Nephron (organoid): ENCODE data around the gene NTM.

Experiments used
- H3K27ac Mint-ChIP-seq, 3 experiments: 2 replicates each; pipeline ENCODE4 v1.8.0; 2020; ENCODE audit warnings: mixed read lengths in 3 of 3, mild to moderate bottlenecking in 2 of 3, moderate library complexity in 1 of 3
- H3K27me3 Mint-ChIP-seq: 2 replicates; pipeline ENCODE4 v1.8.0; 2021; ENCODE audit warnings: low read depth, mild to moderate bottlenecking, moderate library complexity, mixed read lengths
- H3K36me3 Mint-ChIP-seq: 2 replicates; pipeline ENCODE4 v1.8.0; 2020; ENCODE audit warnings: low read depth, mixed read lengths
- H3K4me1 Mint-ChIP-seq: 2 replicates; pipeline ENCODE4 v1.8.0; 2020; ENCODE audit warnings: mixed read lengths
- H3K4me3 Mint-ChIP-seq, 3 experiments: 2 replicates each; pipeline ENCODE4 v1.8.0; 2020; ENCODE audit warnings: mild to moderate bottlenecking in 3 of 3, mixed read lengths in 3 of 3, moderate library complexity in 2 of 3
- H3K9me3 Mint-ChIP-seq: 2 replicates; pipeline ENCODE4 v1.8.0; 2020; ENCODE audit warnings: mixed read lengths
- CTCF ChIP-seq, 3 experiments: fragments of 200-600 bp; sonication (generic); IDR thresholded peaks; one replicate each; pipeline ENCODE4 v1.5.0; 2021; ENCODE audit warnings: antibody characterized with exemption in 3 of 3; ENCODE audit not compliant: unreplicated experiment in 3 of 3

Gene NTM

GRCh38 chr11:131584785-131585592, 214.6 kb downstream of the NTM start:
- Mint-ChIP-seq H3K36me3 (no peaks in the 10 kb centered on the region), H3K27me3 (peaks cover 26% of the 10 kb centered on the region), H3K4me3 (no peak overlapping the region), H3K9me3 (peaks cover 3% of the 10 kb centered on the region), H3K4me1 (peaks cover 67% of the 10 kb centered on the region), H3K27ac (peak overlapping the region in 1 of 3 experiments; percentile 13)
- peak in 2 of 3 experiments; percentile 18 to 39 for TF ChIP-seq CTCF (IDR thresholded peaks at IDR 0.05; ENCODE audit: unreplicated experiment in 3 of 3)

GRCh38 chr11:131588057-131588456, 217.6 kb downstream of the NTM start:
- H3K27me3 Mint-ChIP-seq = peaks cover 29% of the 10 kb centered on the region
- H3K4me3 Mint-ChIP-seq = no peak overlapping the region
- no peaks in the 10 kb centered on the region for H3K36me3 Mint-ChIP-seq
- no peak overlapping the region for H3K27ac Mint-ChIP-seq
- no peak for TF ChIP-seq CTCF (IDR thresholded peaks at IDR 0.05; ENCODE audit: unreplicated experiment in 3 of 3)
- H3K4me1 Mint-ChIP-seq = peaks cover 58% of the 10 kb centered on the region
- peaks cover 3% of the 10 kb centered on the region for H3K9me3 Mint-ChIP-seq

- H3K27me3 Mint-ChIP-seq = peaks cover 16% of the 10 kb centered on the region
- H3K4me1 Mint-ChIP-seq = peaks cover 50% of the 10 kb centered on the region
These were observed 220.6 kb downstream of the NTM start for GRCh38 chr11:131591051-131591461.

GRCh38 chr11:131592152-131592551, 221.7 kb downstream of the NTM start:
- Mint-ChIP-seq H3K4me3 (no peak overlapping the region), H3K9me3 (peaks cover 3% of the 10 kb centered on the region), H3K36me3 (no peaks in the 10 kb centered on the region), H3K4me1 (peaks cover 61% of the 10 kb centered on the region), H3K27me3 (peaks cover 27% of the 10 kb centered on the region), H3K27ac (no peak overlapping the region)
- TF ChIP-seq CTCF (IDR thresholded peaks at IDR 0.05; ENCODE audit: unreplicated experiment in 3 of 3) = no peak

More at GRCh38 chr11:131591051-131591461, 220.6 kb downstream of the NTM start:
- TF ChIP-seq CTCF (IDR thresholded peaks at IDR 0.05; ENCODE audit: unreplicated experiment in 3 of 3) = no peak
- Mint-ChIP-seq H3K27ac (peak overlapping the region in 2 of 3 experiments; percentile 5 to 26), H3K4me3 (peak overlapping the region in 1 of 3 experiments; percentile 37), H3K36me3 (no peaks in the 10 kb centered on the region), H3K9me3 (peaks cover 3% of the 10 kb centered on the region)

- Mint-ChIP-seq H3K36me3 (no peaks in the 10 kb centered on the region), H3K9me3 (peaks cover under 1% of the 10 kb centered on the region), H3K4me3 (no peak overlapping the region), H3K4me1 (peaks cover 67% of the 10 kb centered on the region), H3K27me3 (peaks cover 27% of the 10 kb centered on the region), H3K27ac (peak overlapping the region in 2 of 3 experiments; percentile 18 to 53)
- no peak for TF ChIP-seq CTCF (IDR thresholded peaks at IDR 0.05; ENCODE audit: unreplicated experiment in 3 of 3)
These were observed 222.3 kb downstream of the NTM start for GRCh38 chr11:131592734-131593133.

GRCh38 chr11:131593301-131593700, 222.9 kb downstream of the NTM start:
- Mint-ChIP-seq H3K9me3 (no peaks in the 10 kb centered on the region), H3K4me1 (peaks cover 69% of the 10 kb centered on the region), H3K36me3 (no peaks in the 10 kb centered on the region), H3K27me3 (peaks cover 27% of the 10 kb centered on the region), H3K27ac (peak overlapping the region in 1 of 3 experiments; percentile 18), H3K4me3 (no peak overlapping the region)
- TF ChIP-seq CTCF (IDR thresholded peaks at IDR 0.05; ENCODE audit: unreplicated experiment in 3 of 3) = no peak
